Natural killer cell (primary cell): ENCODE results near the gene FGF12. TPM values are rescaled to one million over a fixed set of nuclear protein-coding genes. Genes with fewer than 3 reads are reported as not detected.

Experiments
- ATAC-seq, 3 donors: fragments of 150-1000 bp in 2 of 3; fragments of 200-7000 bp in 1 of 3; cut with Tn5 transposase; 1 replicate in 1 of 3; 2 replicates in 2 of 3; pipeline ENCODE4 v1.10.0; 2021; ENCODE audit warnings: mild to moderate bottlenecking in 2 of 3, moderate library complexity in 2 of 3
- DNase-seq, 2 donors: peaks; one replicate each; pipeline versions ENCODE4 v3.0.0 to v3.0.0-alpha.2; 2013 to 2021; ENCODE audit warnings: mixed read lengths in 1 of 2
- H3K27ac ChIP-seq: one replicate; pipeline ENCODE4 v1.5.1; 2013; ENCODE audit warnings: mild to moderate bottlenecking, low read length
- H3K27me3 ChIP-seq: one replicate; pipeline ENCODE4 v1.6.1; 2013; ENCODE audit warnings: low read length; ENCODE audit not compliant: control insufficient read depth, insufficient read depth
- H3K36me3 ChIP-seq: one replicate; pipeline ENCODE4 v1.6.1; 2013; ENCODE audit warnings: low read length; ENCODE audit not compliant: control insufficient read depth, insufficient read depth
- H3K4me1 ChIP-seq: one replicate; pipeline ENCODE4 v1.6.1; 2013; ENCODE audit warnings: low read length; ENCODE audit not compliant: control insufficient read depth, insufficient read depth
- H3K4me3 ChIP-seq: one replicate; pipeline ENCODE4 v1.5.1; 2013; ENCODE audit warnings: low read length
- H3K9me3 ChIP-seq: one replicate; pipeline ENCODE4 v1.6.1; 2013; ENCODE audit warnings: low read length; ENCODE audit not compliant: control insufficient read depth, insufficient read depth
- H3K27ac Mint-ChIP-seq, 2 donors: one replicate each; pipeline ENCODE4 v1.8.0; 2022; ENCODE audit warnings: mild to moderate bottlenecking in 2 of 2, mixed read lengths in 2 of 2, moderate library complexity in 1 of 2
- H3K27me3 Mint-ChIP-seq, 2 donors: one replicate each; pipeline ENCODE4 v1.8.0; 2022; ENCODE audit warnings: low read depth in 2 of 2, mixed read lengths in 2 of 2
- H3K36me3 Mint-ChIP-seq: one replicate; pipeline ENCODE4 v1.8.0; 2022; ENCODE audit warnings: mixed read lengths
- H3K4me1 Mint-ChIP-seq, 2 donors: one replicate each; pipeline ENCODE4 v1.8.0; 2022; ENCODE audit warnings: mixed read lengths in 2 of 2
- H3K4me3 Mint-ChIP-seq: one replicate; pipeline ENCODE4 v1.8.0; 2022; ENCODE audit warnings: mild to moderate bottlenecking, moderate library complexity, mixed read lengths
- H3K9me3 Mint-ChIP-seq, 2 donors: one replicate each; pipeline ENCODE4 v1.8.0; 2022; ENCODE audit warnings: mixed read lengths in 2 of 2
- CTCF ChIP-seq: fragments of 200-600 bp; IDR thresholded peaks from one replicate; pipeline ENCODE4 v1.8.0; 2022; ENCODE audit warnings: antibody characterized with exemption
- WGBS: methylation state at CpG from one replicate; pipeline ENCODE4 v1.1.7; 2013; ENCODE audit warnings: missing lambda C conversion rate; ENCODE audit not compliant: insufficient coverage; 5-methylcytosine and 5-hydroxymethylcytosine counted together
- intact Hi-C: fragments of 100-400 bp; cut with micrococcal nuclease; formaldehyde crosslinking; loops from one replicate; pipeline ENCODE4 v1.14.2; 2022
- total RNA-seq, 4 donors: library from RNA; stranded (reverse); fragments of 120-200 nt in 1 of 4; gene quantifications; one replicate each; pipeline versions ENCODE4 v1.2.3 to v1.2.4, GENCODE V29; 2013 to 2022

FGF12 gene
- total RNA-seq, 3 donors from 2014 or later (not counting 1 experiment from before 2014, with no cell fraction given): not detected

GRCh38 chr3:192516820-192517219, 210.5 kb downstream of the FGF12 start:
- Mint-ChIP-seq H3K36me3 (peaks cover 8% of the 10 kb centered on the region), H3K27me3 (peaks cover 24 to 39% of the 10 kb centered on the region in 2 donors), H3K4me1 (no peaks in the 10 kb centered on the region), H3K4me3 (no peak overlapping the region), H3K9me3 (peaks cover 5 to 9% of the 10 kb centered on the region in 2 donors), H3K27ac (no peak overlapping the region)
- Histone ChIP-seq H3K27ac (no peak overlapping the region), H3K36me3 (no peaks in the 10 kb centered on the region), H3K9me3 (peaks cover 4% of the 10 kb centered on the region), H3K4me3 (no peak overlapping the region), H3K27me3 (peaks cover 20% of the 10 kb centered on the region), H3K4me1 (no peaks in the 10 kb centered on the region)
- DNase-seq (no peak), ATAC-seq (no peak)
- WGBS: 65% methylated on average over 7 of the region's 7 CpGs
- TF ChIP-seq CTCF: no peak
- intact Hi-C loops: no loop called here

- 15% methylated on average over 10 of the region's 10 CpGs for WGBS
Observed at GRCh38 chr3:192515664-192516045, 211.7 kb downstream of the FGF12 start.

GRCh38 chr3:192514754-192515663, 212.3 kb downstream of the FGF12 start:
- no peak overlapping the region for H3K4me3 ChIP-seq
- 8% methylated on average over 74 of the region's 74 CpGs for WGBS
- Mint-ChIP-seq H3K9me3 (peaks cover 5 to 7% of the 10 kb centered on the region in 2 donors), H3K36me3 (peaks cover 8% of the 10 kb centered on the region), H3K4me1 (no peaks in the 10 kb centered on the region), H3K27me3 (peaks cover 24 to 39% of the 10 kb centered on the region in 2 donors), H3K27ac (no peak overlapping the region), H3K4me3 (no peak overlapping the region)
- ATAC-seq: peak in 1 of 3 donors; percentile 21
- H3K27ac ChIP-seq: no peak overlapping the region
- no peak for TF ChIP-seq CTCF
- no peak for DNase-seq
- H3K9me3 ChIP-seq: peaks cover 4% of the 10 kb centered on the region
- H3K36me3 ChIP-seq: no peaks in the 10 kb centered on the region
- intact Hi-C loops: no loop called here
- H3K27me3 ChIP-seq: peaks cover 20% of the 10 kb centered on the region
- H3K4me1 ChIP-seq: no peaks in the 10 kb centered on the region

More at GRCh38 chr3:192515664-192516045, 211.7 kb downstream of the FGF12 start:
- H3K4me1 ChIP-seq: no peaks in the 10 kb centered on the region
- Mint-ChIP-seq H3K27ac (no peak overlapping the region), H3K36me3 (peaks cover 8% of the 10 kb centered on the region), H3K27me3 (peaks cover 24 to 39% of the 10 kb centered on the region in 2 donors), H3K4me1 (no peaks in the 10 kb centered on the region), H3K4me3 (no peak overlapping the region), H3K9me3 (peaks cover 5 to 8% of the 10 kb centered on the region in 2 donors)
- TF ChIP-seq CTCF: no peak
- no peak for ATAC-seq
- DNase-seq: no peak
- H3K9me3 ChIP-seq: peaks cover 4% of the 10 kb centered on the region
- no peak overlapping the region for H3K4me3 ChIP-seq
- no peaks in the 10 kb centered on the region for H3K36me3 ChIP-seq
- no peak overlapping the region for H3K27ac ChIP-seq
- intact Hi-C loops: no loop called here
- peaks cover 20% of the 10 kb centered on the region for H3K27me3 ChIP-seq
